ENCODE results near the gene MAST1.

Gene MAST1

DNA sequence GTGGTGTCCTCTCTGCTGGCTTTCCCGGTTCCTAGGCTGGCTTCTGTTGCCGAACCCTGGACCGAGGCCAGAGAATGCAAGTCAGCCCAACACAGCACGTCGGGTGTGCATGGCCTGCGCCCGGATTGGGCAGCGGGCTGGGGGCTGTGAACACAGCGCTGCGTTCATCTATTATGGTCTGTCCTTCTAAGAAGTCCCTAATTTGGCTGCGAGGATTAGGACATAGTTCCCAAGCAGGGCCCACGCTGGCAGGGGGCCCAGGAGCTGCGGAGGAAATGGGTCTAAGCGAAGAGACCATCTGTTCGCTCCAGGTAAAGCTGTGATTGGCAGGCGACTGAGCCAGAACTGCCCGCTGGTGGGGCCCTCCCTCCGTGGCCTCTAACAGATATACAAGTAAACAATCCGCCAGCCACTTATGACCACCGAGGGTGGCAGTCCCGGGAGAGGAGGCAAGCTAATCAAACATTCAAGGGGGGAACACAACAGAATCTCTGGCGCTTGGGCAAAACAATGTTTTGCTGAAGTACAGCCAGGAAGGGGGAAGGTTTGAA, 74.8 kb downstream of the MAST1 start (continued):
- TF ChIP-seq ZNF274 (IDR thresholded peaks at IDR 0.05; ENCODE audit: low read length) (no peak), ZNF274 (tag by site-specific recombination; IDR thresholded peaks at IDR 0.05; ENCODE audit: borderline replicate concordance) (no peak), OSR2 (tag by site-specific recombination; IDR thresholded peaks at IDR 0.05) (peak; percentile 51), ZNF629 (tag by site-specific recombination; IDR thresholded peaks at IDR 0.05) (peak; percentile 56; the same call in 1 of the 2 replicates), ZNF311 (tag by site-specific recombination; IDR thresholded peaks at IDR 0.05; ENCODE audit: borderline replicate concordance) (no peak), GLI2 (tag by site-specific recombination; IDR thresholded peaks at IDR 0.05; ENCODE audit: borderline replicate concordance, low read depth) (no peak), ZNF596 (tag by site-specific recombination; IDR thresholded peaks at IDR 0.05) (no peak), GLIS1 (tag by site-specific recombination; IDR thresholded peaks at IDR 0.05) (peak; percentile 99), HOXA7 (CRISPR knock-in tag; IDR thresholded peaks at IDR 0.05; ENCODE audit: borderline replicate concordance) (no peak), ZBTB21 (tag by site-specific recombination; IDR thresholded peaks at IDR 0.05) (0 out of 2 replicates have a peak, but pooled peaks have one; percentile 17), ZNF221 (tag by site-specific recombination; IDR thresholded peaks at IDR 0.05; ENCODE audit: borderline replicate concordance) (no peak), HOXC10 (CRISPR knock-in tag; IDR thresholded peaks at IDR 0.05) (no peak), ZNF433 (tag by site-specific recombination; IDR thresholded peaks at IDR 0.05; ENCODE audit: low read depth) (no peak), ZNF843 (tag by site-specific recombination; IDR thresholded peaks at IDR 0.05) (0 out of 2 replicates have a peak, but pooled peaks have one; percentile 17), KLF8 (tag by site-specific recombination; IDR thresholded peaks at IDR 0.05) (no peak), ZNF138 (tag by site-specific recombination; IDR thresholded peaks at IDR 0.05; ENCODE audit: borderline replicate concordance) (no peak), ZNF37A (tag by site-specific recombination; IDR thresholded peaks at IDR 0.05) (no peak), ZNF473 (tag by site-specific recombination; IDR thresholded peaks at IDR 0.05) (no peak), TRIM28 (IDR thresholded peaks at IDR 0.05; ENCODE audit: borderline replicate concordance, low read length) (no peak), ZNF10 (tag by site-specific recombination; IDR thresholded peaks at IDR 0.05) (no peak), ZNF677 (tag by site-specific recombination; IDR thresholded peaks at IDR 0.05) (no peak), KLF1 (tag by site-specific recombination; IDR thresholded peaks at IDR 0.05) (no peak), ZNF394 (tag by site-specific recombination; IDR thresholded peaks at IDR 0.05; ENCODE audit: borderline replicate concordance) (no peak; the same call in 1 of the 2 replicates), ZIC2 (tag by site-specific recombination; IDR thresholded peaks at IDR 0.05) (peak; percentile 98), ZBTB20 (tag by site-specific recombination; IDR thresholded peaks at IDR 0.05) (peak; percentile 95), ZNF791 (tag by site-specific recombination; IDR thresholded peaks at IDR 0.05) (no peak), ZNF146 (tag by site-specific recombination; IDR thresholded peaks at IDR 0.05) (no peak)
- TF ChIP-seq, protein P1, sequence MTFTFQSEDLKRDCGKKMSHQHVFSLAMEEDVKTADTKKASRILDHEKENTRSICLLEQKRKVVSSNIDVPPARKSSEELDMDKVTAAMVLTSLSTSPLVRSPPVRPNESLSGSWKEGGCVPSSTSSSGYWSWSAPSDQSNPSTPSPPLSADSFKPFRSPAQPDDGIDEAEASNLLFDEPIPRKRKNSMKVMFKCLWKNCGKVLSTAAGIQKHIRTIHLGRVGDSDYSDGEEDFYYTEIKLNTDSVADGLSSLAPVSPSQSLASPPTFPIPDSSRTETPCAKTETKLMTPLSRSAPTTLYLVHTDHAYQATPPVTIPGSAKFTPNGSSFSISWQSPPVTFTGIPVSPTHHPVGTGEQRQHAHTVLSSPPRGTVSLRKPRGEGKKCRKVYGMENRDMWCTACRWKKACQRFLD (tag by site-specific recombination; IDR thresholded peaks at IDR 0.05) = no peak
- TF ChIP-seq, protein P2, sequence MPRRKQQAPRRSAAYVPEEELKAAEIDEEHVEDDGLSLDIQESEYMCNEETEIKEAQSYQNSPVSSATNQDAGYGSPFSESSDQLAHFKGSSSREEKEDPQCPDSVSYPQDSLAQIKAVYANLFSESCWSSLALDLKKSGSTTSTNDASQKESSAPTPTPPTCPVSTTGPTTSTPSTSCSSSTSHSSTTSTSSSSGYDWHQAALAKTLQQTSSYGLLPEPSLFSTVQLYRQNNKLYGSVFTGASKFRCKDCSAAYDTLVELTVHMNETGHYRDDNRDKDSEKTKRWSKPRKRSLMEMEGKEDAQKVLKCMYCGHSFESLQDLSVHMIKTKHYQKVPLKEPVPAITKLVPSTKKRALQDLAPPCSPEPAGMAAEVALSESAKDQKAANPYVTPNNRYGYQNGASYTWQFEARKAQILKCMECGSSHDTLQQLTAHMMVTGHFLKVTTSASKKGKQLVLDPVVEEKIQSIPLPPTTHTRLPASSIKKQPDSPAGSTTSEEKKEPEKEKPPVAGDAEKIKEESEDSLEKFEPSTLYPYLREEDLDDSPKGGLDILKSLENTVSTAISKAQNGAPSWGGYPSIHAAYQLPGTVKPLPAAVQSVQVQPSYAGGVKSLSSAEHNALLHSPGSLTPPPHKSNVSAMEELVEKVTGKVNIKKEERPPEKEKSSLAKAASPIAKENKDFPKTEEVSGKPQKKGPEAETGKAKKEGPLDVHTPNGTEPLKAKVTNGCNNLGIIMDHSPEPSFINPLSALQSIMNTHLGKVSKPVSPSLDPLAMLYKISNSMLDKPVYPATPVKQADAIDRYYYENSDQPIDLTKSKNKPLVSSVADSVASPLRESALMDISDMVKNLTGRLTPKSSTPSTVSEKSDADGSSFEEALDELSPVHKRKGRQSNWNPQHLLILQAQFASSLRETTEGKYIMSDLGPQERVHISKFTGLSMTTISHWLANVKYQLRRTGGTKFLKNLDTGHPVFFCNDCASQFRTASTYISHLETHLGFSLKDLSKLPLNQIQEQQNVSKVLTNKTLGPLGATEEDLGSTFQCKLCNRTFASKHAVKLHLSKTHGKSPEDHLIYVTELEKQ (tag by site-specific recombination; IDR thresholded peaks at IDR 0.05; ENCODE audit: borderline replicate concordance) = no peak
- TF ChIP-seq, protein P3, sequence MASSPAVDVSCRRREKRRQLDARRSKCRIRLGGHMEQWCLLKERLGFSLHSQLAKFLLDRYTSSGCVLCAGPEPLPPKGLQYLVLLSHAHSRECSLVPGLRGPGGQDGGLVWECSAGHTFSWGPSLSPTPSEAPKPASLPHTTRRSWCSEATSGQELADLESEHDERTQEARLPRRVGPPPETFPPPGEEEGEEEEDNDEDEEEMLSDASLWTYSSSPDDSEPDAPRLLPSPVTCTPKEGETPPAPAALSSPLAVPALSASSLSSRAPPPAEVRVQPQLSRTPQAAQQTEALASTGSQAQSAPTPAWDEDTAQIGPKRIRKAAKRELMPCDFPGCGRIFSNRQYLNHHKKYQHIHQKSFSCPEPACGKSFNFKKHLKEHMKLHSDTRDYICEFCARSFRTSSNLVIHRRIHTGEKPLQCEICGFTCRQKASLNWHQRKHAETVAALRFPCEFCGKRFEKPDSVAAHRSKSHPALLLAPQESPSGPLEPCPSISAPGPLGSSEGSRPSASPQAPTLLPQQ (tag by site-specific recombination; IDR thresholded peaks at IDR 0.05) = peak; percentile 99
- TF ChIP-seq, protein P4, sequence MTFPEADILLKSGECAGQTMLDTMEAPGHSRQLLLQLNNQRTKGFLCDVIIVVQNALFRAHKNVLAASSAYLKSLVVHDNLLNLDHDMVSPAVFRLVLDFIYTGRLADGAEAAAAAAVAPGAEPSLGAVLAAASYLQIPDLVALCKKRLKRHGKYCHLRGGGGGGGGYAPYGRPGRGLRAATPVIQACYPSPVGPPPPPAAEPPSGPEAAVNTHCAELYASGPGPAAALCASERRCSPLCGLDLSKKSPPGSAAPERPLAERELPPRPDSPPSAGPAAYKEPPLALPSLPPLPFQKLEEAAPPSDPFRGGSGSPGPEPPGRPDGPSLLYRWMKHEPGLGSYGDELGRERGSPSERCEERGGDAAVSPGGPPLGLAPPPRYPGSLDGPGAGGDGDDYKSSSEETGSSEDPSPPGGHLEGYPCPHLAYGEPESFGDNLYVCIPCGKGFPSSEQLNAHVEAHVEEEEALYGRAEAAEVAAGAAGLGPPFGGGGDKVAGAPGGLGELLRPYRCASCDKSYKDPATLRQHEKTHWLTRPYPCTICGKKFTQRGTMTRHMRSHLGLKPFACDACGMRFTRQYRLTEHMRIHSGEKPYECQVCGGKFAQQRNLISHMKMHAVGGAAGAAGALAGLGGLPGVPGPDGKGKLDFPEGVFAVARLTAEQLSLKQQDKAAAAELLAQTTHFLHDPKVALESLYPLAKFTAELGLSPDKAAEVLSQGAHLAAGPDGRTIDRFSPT (tag by site-specific recombination; IDR thresholded peaks at IDR 0.05) = 0 out of 2 replicates have a peak, but pooled peaks have one; percentile 44
- TF ChIP-seq, protein P5, sequence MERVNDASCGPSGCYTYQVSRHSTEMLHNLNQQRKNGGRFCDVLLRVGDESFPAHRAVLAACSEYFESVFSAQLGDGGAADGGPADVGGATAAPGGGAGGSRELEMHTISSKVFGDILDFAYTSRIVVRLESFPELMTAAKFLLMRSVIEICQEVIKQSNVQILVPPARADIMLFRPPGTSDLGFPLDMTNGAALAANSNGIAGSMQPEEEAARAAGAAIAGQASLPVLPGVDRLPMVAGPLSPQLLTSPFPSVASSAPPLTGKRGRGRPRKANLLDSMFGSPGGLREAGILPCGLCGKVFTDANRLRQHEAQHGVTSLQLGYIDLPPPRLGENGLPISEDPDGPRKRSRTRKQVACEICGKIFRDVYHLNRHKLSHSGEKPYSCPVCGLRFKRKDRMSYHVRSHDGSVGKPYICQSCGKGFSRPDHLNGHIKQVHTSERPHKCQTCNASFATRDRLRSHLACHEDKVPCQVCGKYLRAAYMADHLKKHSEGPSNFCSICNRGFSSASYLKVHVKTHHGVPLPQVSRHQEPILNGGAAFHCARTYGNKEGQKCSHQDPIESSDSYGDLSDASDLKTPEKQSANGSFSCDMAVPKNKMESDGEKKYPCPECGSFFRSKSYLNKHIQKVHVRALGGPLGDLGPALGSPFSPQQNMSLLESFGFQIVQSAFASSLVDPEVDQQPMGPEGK (tag by site-specific recombination; IDR thresholded peaks at IDR 0.05) = peak; percentile 84
